KG1 (cell line): ENCODE measurements around the gene HELB.

Experiments
- DNase-seq: peaks from one replicate; lab custom pipeline; 2025; lab: John Stamatoyannopoulos, UW

The HELB gene

GRCh38 chr12:66301944-66302826, at the start of gene HELB:
Gene HELB, plus strand, starts transcription at chr12:66302493. Its CDS starts 111 bp downstream, at chr12:66302604.
- peak; percentile 97 for DNase-seq

GRCh38 chr12:66252771-66253170, 49.5 kb upstream of the HELB start:
- no peak for DNase-seq

GRCh38 chr12:66255737-66256136, 46.6 kb upstream of the HELB start:
- DNase-seq, result no peak

GRCh38 chr12:66258011-66258410, 44.3 kb upstream of the HELB start:
- DNase-seq, result no peak

- no peak for DNase-seq
Measured at GRCh38 chr12:66262737-66263136, 39.6 kb upstream of the HELB start.

GRCh38 chr12:66268562-66268961, 33.7 kb upstream of the HELB start:
- no peak for DNase-seq

- DNase-seq, result no peak
Measured at GRCh38 chr12:66269142-66269541, 33.2 kb upstream of the HELB start.

- DNase-seq, result peak; percentile 39
Measured at GRCh38 chr12:66269757-66270383, 32.4 kb upstream of the HELB start.

GRCh38 chr12:66270613-66271012, 31.7 kb upstream of the HELB start:
- no peak for DNase-seq

- no peak for DNase-seq
Measured at GRCh38 chr12:66272650-66273049, 29.6 kb upstream of the HELB start.

GRCh38 chr12:66273147-66273546, 29.1 kb upstream of the HELB start:
- no peak for DNase-seq

- no peak for DNase-seq
Measured at GRCh38 chr12:66275040-66275439, 27.3 kb upstream of the HELB start.

- DNase-seq, result no peak
Measured at GRCh38 chr12:66279123-66279712, 23.1 kb upstream of the HELB start.

GRCh38 chr12:66280561-66280960, 21.7 kb upstream of the HELB start:
- DNase-seq, result no peak

- DNase-seq, result no peak
Measured at GRCh38 chr12:66282244-66282643, 20.0 kb upstream of the HELB start.

GRCh38 chr12:66287275-66287674, 15.0 kb upstream of the HELB start:
- DNase-seq, result no peak

GRCh38 chr12:66288121-66288520, 14.2 kb upstream of the HELB start:
- DNase-seq, result no peak

- no peak for DNase-seq
Measured at GRCh38 chr12:66289485-66289884, 12.8 kb upstream of the HELB start.

- no peak for DNase-seq
Measured at GRCh38 chr12:66290716-66291200, 11.5 kb upstream of the HELB start.

GRCh38 chr12:66296176-66296683, 6.1 kb upstream of the HELB start:
- no peak for DNase-seq

GRCh38 chr12:66297080-66297479, 5.2 kb upstream of the HELB start:
- DNase-seq, result no peak

GRCh38 chr12:66297923-66298322, 4.4 kb upstream of the HELB start:
- DNase-seq, result no peak

GRCh38 chr12:66302827-66303169, 505 bp downstream of the HELB start:
- DNase-seq, result no peak
